NB4 (cell line): ENCODE measurements around the gene TAB2.

Experiments
- DNase-seq: peaks from one replicate; pipeline ENCODE4 v3.0.0; 2010; ENCODE audit warnings: low read depth
- H3K4me3 ChIP-seq: one replicate; pipeline ENCODE4 v1.5.1; 2011; ENCODE audit warnings: mild to moderate bottlenecking, low read depth, low read length, moderate library complexity
- MAX ChIP-seq: IDR thresholded peaks from 2 replicates; pipeline ENCODE4 v1.6.1; 2011; ENCODE audit warnings: low read depth, low read length
- MYC ChIP-seq: IDR thresholded peaks from 2 replicates; pipeline ENCODE4 v1.6.1; 2011; ENCODE audit warnings: low read depth, low read length
- POLR2A ChIP-seq: IDR thresholded peaks from 2 replicates; pipeline ENCODE4 v1.6.1; 2011; ENCODE audit warnings: mild to moderate bottlenecking; ENCODE audit not compliant: insufficient read length; ENCODE audit errors: extremely low read depth
- TF ChIP-seq, protein P1 (sequence below): IDR thresholded peaks from one replicate; pipeline ENCODE4 v1.5.1; 2012; ENCODE audit warnings: low read depth, low read length

TAB2 gene

DNA sequence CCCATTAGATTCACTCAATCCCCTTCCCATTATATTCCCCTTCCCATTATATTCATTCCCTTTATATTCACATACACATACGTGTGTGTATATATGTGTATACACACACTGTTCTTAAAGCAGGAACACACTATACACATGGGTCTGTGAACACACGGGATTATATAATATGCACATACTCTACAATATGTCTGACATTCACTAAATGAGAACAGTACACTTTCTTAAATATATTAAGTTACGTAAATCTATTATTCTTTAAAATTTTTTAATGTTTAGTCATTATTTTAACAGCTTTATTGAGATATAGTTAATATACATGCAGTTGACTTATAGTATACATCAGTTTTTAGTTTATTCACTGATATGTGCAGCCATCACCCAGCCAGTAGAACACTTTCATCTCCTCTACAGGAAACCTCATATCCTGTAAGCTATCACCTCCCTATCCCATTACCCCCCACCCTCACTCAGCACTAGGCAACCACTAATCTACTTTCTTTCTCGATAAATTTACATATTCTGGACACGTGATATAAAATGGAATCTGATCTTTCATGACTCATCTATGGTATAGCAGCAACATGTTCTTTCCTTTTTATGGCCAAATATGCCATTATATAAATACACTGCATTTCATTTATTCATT is 68.6 kb downstream of the TAB2 start:
- no peak overlapping the region for H3K4me3 ChIP-seq
- TF ChIP-seq MAX = no peak
- no peak for TF ChIP-seq POLR2A
- TF ChIP-seq MYC = no peak
- TF ChIP-seq, protein P1, sequence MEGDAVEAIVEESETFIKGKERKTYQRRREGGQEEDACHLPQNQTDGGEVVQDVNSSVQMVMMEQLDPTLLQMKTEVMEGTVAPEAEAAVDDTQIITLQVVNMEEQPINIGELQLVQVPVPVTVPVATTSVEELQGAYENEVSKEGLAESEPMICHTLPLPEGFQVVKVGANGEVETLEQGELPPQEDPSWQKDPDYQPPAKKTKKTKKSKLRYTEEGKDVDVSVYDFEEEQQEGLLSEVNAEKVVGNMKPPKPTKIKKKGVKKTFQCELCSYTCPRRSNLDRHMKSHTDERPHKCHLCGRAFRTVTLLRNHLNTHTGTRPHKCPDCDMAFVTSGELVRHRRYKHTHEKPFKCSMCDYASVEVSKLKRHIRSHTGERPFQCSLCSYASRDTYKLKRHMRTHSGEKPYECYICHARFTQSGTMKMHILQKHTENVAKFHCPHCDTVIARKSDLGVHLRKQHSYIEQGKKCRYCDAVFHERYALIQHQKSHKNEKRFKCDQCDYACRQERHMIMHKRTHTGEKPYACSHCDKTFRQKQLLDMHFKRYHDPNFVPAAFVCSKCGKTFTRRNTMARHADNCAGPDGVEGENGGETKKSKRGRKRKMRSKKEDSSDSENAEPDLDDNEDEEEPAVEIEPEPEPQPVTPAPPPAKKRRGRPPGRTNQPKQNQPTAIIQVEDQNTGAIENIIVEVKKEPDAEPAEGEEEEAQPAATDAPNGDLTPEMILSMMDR = no peak
- no peak for DNase-seq

DNA sequence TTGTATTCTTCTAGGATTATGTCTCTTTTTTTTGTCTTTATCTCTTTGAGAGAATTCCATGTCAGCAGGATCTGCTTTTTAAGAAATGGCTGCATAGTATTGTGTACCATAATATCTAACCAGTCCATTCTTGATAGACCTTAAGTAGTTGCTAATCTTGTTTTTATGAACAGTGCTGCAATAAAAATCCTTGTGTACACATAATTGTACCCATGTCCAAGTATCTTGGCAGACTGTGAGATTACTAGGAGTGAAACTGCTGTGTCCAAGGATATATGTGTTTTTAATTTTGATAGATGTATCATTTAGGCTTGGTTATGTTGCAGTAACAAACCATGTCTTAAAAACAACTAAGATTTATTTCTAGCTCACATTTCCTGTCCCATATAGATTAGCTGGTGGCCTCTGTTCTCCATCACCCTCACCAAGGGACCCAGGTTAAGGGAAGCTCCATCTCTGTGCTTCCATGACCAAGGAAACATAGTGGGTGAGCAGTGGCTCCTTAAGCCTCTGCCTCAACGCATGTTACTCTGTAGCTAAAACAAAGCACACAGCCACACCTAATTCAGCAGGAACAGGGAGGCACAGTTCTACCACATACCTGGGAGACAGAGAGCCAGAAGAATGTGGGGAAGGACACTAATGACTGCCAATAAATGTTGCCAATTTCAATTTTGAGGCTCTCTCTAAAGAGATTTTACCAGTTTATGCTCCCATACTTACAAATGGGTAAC is 70.4 kb downstream of the TAB2 start:
- no peak for DNase-seq
- no peak overlapping the region for H3K4me3 ChIP-seq
- TF ChIP-seq, protein P1 = no peak
- TF ChIP-seq MYC (no peak), POLR2A (no peak), MAX (no peak)

- no peak overlapping the region for H3K4me3 ChIP-seq
- TF ChIP-seq, protein P1 = no peak
- TF ChIP-seq MAX = no peak
- no peak for TF ChIP-seq POLR2A
- TF ChIP-seq MYC = no peak
- DNase-seq = no peak
These were observed 72.2 kb downstream of the TAB2 start for GRCh38 chr6:149389509-149390297.

- DNase-seq = no peak
- no peak overlapping the region for H3K4me3 ChIP-seq
- TF ChIP-seq MAX = no peak
These were observed 74.6 kb downstream of the TAB2 start for GRCh38 chr6:149392093-149392492.

- DNase-seq = no peak
- H3K4me3 ChIP-seq = no peak overlapping the region
- TF ChIP-seq MYC (no peak), MAX (no peak), POLR2A (no peak)
- TF ChIP-seq, protein P1 = no peak
These were observed 75.0 kb downstream of the TAB2 start for GRCh38 chr6:149392535-149392934.

DNA sequence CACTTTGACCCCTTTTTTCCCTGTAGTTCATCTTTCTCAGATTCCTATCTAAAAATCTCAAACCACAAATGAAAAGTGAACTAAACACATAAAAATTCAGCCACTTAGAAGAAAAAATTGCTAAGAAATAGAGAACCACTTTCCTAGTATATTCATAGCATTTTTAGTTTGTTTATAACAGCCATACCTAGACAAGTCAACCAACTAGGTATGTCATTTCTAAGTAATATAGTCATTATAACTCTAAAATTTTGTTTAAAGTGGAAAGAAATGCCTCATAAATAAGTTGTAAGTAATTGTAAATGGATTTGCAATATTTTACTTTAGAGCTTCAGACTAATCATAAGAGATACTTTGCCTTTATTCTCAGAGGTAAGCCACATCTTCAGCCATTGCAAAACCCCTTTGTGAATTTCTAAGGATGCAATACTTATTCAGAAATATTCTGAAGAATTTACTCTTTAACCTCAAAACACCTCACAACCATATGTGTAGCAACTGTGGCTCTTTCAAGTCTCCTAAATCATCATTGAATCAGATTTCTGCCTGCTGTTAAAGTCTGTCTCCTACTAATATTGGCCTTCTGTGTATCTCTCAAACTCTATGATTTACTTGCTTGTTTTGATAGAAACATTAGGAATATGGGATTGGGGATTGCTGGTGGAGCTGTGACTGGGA is 75.6 kb downstream of the TAB2 start:
- no peak overlapping the region for H3K4me3 ChIP-seq
- TF ChIP-seq, protein P1 = no peak
- no peak for TF ChIP-seq MAX
- TF ChIP-seq POLR2A = no peak
- no peak for TF ChIP-seq MYC
- no peak for DNase-seq
